Left kidney (tissue), 8 donors: ENCODE measurements around the gene PTTG1IP. TPM values are rescaled to one million over a fixed set of nuclear protein-coding genes. Genes with fewer than 3 reads are reported as not detected.
"Not testable (repeated sequence)": the region's sequence is repeated elsewhere in the genome, so short reads cannot be mapped to it uniquely, and the experiment has no call there.

Experiments
- DNase-seq: peaks from one replicate; pipeline ENCODE4 v3.0.0-alpha.2; 2013
- long read RNA-seq, 8 donors: transcript quantifications; one replicate each; lab custom pipeline, GENCODE V29; 2026
- polyA plus RNA-seq: library from polyadenylated mRNA; unstranded; fragments of 120-200 nt; gene quantifications from one replicate; pipeline ENCODE4 v1.2.1, GENCODE V29; 2013; ENCODE audit not compliant: insufficient read length

Gene PTTG1IP
- 298 TPM for polyA plus RNA-seq
- long read RNA-seq, donor 1, transcript PTTG1IP-201 (6 exons, 2,760 nt), result major isoform, 159 of 276 reads
- long read RNA-seq, donor 1, partial matches to known transcripts, result 111 of 276 reads
- long read RNA-seq, donor 1, other reads (novel, unspliced or antisense), result 6 of 276 reads
- long read RNA-seq, donor 2, transcript PTTG1IP-201 (6 exons, 2,760 nt), result major isoform, 103 of 194 reads
- long read RNA-seq, donor 2, partial matches to known transcripts, result 91 of 194 reads
- long read RNA-seq, donor 2, other reads (novel, unspliced or antisense), result 0 of 194 reads
- long read RNA-seq, donor 3, transcript PTTG1IP-201 (6 exons, 2,760 nt), result major isoform, 69 of 157 reads
- long read RNA-seq, donor 3, partial matches to known transcripts, result 88 of 157 reads
- long read RNA-seq, donor 3, other reads (novel, unspliced or antisense), result 0 of 157 reads
- long read RNA-seq, donor 4, transcript PTTG1IP-201 (6 exons, 2,760 nt), result major isoform, 12 of 24 reads
- long read RNA-seq, donor 4, partial matches to known transcripts, result 11 of 24 reads
- long read RNA-seq, donor 4, other reads (novel, unspliced or antisense), result 0 of 24 reads
- long read RNA-seq, donor 5, transcript PTTG1IP-201 (6 exons, 2,760 nt), result major isoform, 162 of 237 reads
- long read RNA-seq, donor 5, partial matches to known transcripts, result 74 of 237 reads
- long read RNA-seq, donor 5, other reads (novel, unspliced or antisense), result 0 of 237 reads
- long read RNA-seq, donor 6, transcript PTTG1IP-201 (6 exons, 2,760 nt), result major isoform, 143 of 253 reads
- long read RNA-seq, donor 6, partial matches to known transcripts, result 110 of 253 reads
- long read RNA-seq, donor 6, other reads (novel, unspliced or antisense), result 0 of 253 reads
- long read RNA-seq, donor 7, transcript PTTG1IP-201 (6 exons, 2,760 nt), result major isoform, 168 of 261 reads
- long read RNA-seq, donor 7, partial matches to known transcripts, result 93 of 261 reads
- long read RNA-seq, donor 7, other reads (novel, unspliced or antisense), result 0 of 261 reads
- long read RNA-seq, donor 8, transcript PTTG1IP-201 (6 exons, 2,760 nt), result major isoform, 47 of 73 reads
- long read RNA-seq, donor 8, partial matches to known transcripts, result 26 of 73 reads
- long read RNA-seq, donor 8, other reads (novel, unspliced or antisense), result 0 of 73 reads

- peak; percentile 99 for DNase-seq
These were observed at the start of gene PTTG1IP for GRCh38 chr21:44873356-44874239. Gene PTTG1IP, minus strand, starts transcription at chr21:44873690. Its CDS starts 74 bp downstream, at chr21:44873616.

- DNase-seq, result no peak
These were observed 48.4 kb upstream of the PTTG1IP start for GRCh38 chr21:44921928-44922327.

GRCh38 chr21:44920694-44921604 lies 47.5 kb upstream of the PTTG1IP start, which contains the start of gene ITGB2:
Gene ITGB2, minus strand, starts transcription at chr21:44920899. Its CDS starts 10,117 bp downstream, at chr21:44910782.
- no peak for DNase-seq

GRCh38 chr21:44919913-44920693 lies 46.6 kb upstream of the PTTG1IP start:
- DNase-seq, result no peak

- DNase-seq, result no peak
These were observed 45.8 kb upstream of the PTTG1IP start for GRCh38 chr21:44919111-44919912.

GRCh38 chr21:44918581-44919033 lies 45.1 kb upstream of the PTTG1IP start:
- DNase-seq, result no peak

- DNase-seq, result no peak
These were observed 44.6 kb upstream of the PTTG1IP start for GRCh38 chr21:44918107-44918470.

- no peak for DNase-seq
These were observed 44.1 kb upstream of the PTTG1IP start for GRCh38 chr21:44917446-44918106.

GRCh38 chr21:44916965-44917364 lies 43.5 kb upstream of the PTTG1IP start:
- DNase-seq, result no peak

- no peak for DNase-seq
These were observed 40.8 kb upstream of the PTTG1IP start for GRCh38 chr21:44914176-44914874.

GRCh38 chr21:44913425-44914175 lies 40.1 kb upstream of the PTTG1IP start:
- no peak for DNase-seq

GRCh38 chr21:44912506-44913412 lies 39.3 kb upstream of the PTTG1IP start:
- not testable (repeated sequence) for DNase-seq

- no peak for DNase-seq
These were observed 38.6 kb upstream of the PTTG1IP start for GRCh38 chr21:44912158-44912473.

GRCh38 chr21:44911384-44912157 lies 38.1 kb upstream of the PTTG1IP start:
- no peak for DNase-seq

GRCh38 chr21:44911068-44911383 lies 37.5 kb upstream of the PTTG1IP start:
- DNase-seq, result no peak
